Measurements from ENCODE around the gene ADD3.
A peak's percentile ranks its signal among the peaks of the same experiment; 100 is the strongest.
"Not testable (repeated sequence)": the region's sequence is repeated elsewhere in the genome, so short reads cannot be mapped to it uniquely, and the experiment has no call there.

Gene ADD3

DNA sequence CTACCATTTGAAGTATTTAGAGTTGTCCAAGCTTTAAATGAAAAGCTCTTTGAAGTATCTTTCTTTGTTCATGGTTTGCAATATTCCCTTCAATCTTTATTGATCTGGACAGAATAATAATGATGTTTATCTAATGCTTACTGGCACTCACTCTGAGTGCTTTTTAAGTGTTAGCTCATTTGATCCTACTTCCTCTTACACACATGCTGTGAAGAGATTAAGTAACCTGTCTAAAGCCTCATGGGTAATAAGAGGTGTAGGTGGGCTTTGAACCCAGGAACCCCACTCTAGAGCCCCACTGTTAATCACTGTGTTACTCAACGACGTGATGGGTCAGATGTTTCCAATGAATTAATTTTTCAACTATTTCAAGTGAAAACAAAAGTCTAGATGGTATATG is 31.1 kb upstream of the ADD3 start:
- DNase-seq: no peak

DNA sequence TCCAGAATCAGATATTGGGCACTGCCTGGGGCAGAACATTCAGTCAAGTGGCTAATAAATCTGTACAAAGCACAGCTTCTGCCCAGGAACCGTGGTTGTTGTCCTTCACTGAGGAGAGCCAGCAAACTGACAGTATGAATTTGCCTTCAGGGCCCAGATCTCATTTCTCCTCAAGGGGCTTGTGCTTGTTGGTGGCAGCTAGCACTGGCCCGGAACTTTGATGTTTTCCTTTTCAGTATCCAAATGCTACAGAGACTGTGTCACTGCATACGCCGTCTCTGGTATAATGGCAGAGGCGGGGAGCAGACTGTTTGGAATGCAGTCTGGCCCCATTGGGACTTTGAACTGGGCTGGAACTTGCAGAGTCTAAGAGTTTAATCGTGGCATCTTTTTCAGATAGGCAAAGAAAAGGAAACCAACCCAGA is 30.4 kb upstream of the ADD3 start:
- no peak for DNase-seq

DNA sequence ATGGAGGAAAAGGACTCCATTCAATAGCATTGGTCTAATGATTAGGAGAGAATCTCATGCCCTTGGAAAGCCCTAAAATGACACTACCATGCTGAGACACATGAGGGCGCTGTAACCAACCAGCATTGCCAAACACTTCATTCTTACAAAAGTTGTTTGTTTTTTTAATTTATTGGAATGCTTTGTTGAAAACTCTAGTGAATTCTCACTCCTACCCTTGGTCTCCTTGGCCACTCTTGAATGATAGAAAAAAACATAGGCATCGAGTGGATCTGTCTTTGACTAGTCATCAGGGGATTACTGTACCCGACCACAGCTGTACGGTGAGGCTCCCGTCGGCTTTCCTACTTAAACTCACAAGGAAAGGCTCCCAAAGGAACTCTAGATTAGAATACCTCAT is 29.3 kb upstream of the ADD3 start:
- DNase-seq: no peak

GRCh38 chr10:109979215-109979614 is 28.6 kb upstream of the ADD3 start:
- no peak for DNase-seq

- no peak for DNase-seq
These were observed 26.1 kb upstream of the ADD3 start for GRCh38 chr10:109981650-109982049.

DNA sequence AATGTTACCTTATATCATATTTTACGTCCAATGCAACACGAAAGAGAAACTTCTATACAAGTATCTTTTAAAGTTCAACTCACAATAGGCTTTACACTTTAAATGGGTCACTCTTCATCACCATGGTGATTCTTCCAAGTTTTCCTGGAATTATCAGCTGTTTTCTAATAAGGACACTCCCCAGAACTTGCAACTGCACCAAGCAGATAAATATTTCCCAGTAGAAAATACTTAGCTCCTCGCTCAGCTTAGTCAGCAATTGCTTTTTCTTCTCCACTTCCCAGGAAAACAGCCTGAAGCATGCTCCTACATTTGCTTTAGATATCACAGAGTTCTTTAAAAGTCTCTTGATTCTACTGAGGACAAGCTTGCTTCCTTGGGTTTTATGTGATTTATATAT is 25.7 kb upstream of the ADD3 start:
- no peak for DNase-seq

DNA sequence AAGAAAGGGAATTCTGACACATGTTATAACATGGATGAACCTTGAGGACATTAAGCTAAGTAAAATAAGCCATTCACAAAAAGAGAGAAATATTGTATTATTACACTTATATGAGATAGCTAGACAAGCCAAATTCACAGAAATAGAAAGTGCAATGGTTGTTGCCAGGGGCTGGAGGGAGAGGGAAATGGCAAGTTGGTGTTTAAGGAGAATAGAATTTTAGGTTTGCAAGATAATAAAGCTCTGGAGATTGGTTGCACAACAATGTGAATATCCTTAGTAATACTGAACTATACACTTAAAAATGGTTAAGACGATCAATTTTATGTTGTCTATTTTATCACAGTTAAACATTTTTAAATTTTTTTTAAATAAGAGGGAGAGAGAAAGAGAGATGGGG is 25.0 kb upstream of the ADD3 start:
- no peak for DNase-seq

DNA sequence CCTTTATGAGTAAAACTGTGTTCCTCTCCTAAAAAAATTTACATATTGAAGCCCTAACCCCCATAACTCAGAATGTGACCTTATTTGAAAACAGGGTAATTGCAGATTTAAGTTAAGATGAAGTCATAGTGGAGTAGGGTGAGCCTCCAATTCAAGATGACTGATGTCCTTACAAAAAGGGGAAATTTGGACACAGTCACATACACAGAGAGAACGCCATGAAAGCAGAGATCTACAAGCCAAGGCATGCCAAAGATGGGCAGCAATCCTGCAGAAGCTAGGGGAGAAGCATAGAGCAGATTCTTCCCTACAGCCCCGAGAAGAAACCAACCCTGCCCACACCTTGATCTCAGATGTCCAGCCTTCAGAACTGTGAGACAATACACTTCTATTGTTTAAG is 23.8 kb upstream of the ADD3 start:
- DNase-seq: no peak

GRCh38 chr10:109985768-109986167 is 22.0 kb upstream of the ADD3 start:
- DNase-seq: not testable (repeated sequence)

DNA sequence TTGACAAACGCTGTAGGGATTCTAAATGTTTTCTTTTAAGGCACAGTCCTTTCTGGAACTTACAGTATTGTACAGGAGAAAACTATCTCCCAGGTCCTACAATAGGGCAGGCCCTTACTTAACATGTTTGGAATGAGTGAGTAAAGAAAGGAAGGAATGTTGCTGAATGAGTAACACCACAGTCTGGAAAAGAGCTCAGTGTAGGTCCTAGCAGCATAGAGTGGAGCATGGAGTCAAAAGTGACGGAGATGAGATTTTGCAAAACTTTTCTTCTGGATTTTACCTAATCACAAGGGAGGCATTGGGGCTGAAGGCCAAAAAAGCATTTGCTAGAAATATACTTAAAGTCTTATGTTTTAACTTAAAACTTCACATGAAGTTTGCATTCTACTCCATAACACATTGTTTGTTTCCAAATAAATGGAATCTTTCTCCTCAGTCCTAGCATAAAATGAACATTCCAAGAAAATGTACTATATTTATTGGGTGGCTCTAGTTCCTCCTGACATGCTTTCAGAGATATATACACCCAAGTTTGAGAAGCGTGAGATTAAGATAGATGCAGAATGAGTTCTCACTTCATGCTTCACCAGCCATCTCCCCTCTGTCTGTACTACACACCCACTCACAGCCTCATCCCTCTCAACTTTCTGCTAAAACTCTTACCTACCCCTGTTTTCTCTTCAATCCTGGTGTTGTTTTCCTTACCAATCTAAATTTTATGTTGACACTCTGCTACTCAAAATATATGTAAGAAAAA is 20.2 kb upstream of the ADD3 start:
- DNase-seq: no peak

- DNase-seq: no peak
These were observed 19.6 kb upstream of the ADD3 start for GRCh38 chr10:109988212-109988596.

- DNase-seq: no peak
These were observed 16.4 kb upstream of the ADD3 start for GRCh38 chr10:109991266-109991855.

GRCh38 chr10:109992485-109992884 is 15.3 kb upstream of the ADD3 start:
- no peak for DNase-seq

DNA sequence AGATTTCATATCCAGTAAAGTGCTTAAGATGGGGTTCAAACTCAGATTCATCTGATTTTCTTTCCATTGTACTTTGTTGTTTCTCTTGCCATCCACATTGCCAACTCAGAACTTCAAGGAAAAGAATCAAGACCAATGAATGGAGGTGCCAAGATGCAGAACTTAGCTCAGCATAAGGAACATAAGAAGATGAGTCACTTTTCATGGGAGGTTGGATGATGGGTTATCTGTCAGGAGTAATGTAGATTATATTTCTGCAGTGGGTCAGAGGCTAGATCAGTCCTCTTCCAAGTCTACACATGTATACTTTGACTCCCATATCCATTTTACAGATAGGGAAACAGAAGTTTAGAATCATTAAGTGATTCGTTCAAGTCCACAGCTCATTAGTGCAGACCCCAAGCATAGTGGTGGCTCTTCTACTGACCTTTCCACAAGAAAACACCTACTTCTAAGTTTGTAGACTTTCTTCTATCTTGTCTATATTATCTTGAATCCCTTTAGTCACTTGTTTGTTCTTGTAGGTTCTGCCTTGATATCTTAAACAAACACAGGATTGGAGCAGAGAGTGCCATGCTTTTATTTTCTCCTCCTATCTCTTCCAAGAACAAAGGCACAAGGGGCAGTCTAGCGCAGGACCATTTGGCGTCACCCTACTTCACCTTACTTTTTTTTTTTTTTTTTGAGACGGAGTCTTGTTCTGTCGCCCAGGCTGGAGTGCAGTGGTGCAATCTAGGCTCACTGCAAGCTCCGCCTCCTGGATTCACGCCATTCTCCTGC is 14.0 kb upstream of the ADD3 start:
- no peak for DNase-seq

- no peak for DNase-seq
These were observed 12.8 kb upstream of the ADD3 start for GRCh38 chr10:109994711-109995577.

GRCh38 chr10:109995595-109995994 is 12.2 kb upstream of the ADD3 start:
- DNase-seq: no peak

DNA sequence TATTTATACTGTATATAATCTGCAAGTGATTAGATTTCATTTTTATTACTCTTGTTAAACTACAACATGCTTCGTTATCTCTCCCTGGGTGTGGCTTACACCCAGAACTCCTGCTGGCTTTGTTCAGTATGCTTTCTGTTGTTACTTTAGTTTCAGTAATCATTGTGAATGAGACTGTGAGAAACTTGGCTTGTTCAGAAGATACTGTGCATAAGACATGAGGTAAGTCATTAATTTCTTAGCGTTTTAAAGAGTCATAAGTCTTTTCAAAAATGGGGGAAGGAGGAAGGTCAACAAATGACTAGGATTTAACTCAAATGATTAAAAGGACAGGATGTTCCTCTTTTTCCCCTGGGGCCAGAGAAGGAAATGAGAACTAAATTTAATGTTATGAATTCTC is 11.6 kb upstream of the ADD3 start:
- DNase-seq: no peak

DNA sequence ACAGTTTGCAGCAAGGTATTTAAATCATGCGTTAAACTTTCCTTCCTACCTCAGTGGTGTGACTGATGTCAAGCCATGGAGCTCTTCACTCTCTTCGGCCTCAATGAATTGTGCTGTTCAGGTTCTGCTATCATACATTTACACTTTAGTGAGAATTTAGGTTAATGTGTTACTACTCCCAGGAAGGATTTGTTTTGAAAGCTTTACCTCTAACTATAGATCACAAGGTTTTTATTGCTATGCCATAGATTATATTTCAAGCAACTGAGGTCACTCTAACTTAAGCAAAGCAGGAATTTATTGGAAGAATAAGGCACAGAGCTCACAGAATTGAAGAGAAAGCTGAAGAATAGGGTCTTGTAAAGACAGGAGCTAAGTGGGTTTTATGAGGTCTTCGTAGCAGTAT is 11.0 kb upstream of the ADD3 start:
- no peak for DNase-seq

- no peak for DNase-seq
These were observed 10.6 kb upstream of the ADD3 start for GRCh38 chr10:109997233-109997632.

GRCh38 chr10:109998513-109998912 is 9.3 kb upstream of the ADD3 start:
- DNase-seq: no peak

GRCh38 chr10:110002801-110003523 is 4.8 kb upstream of the ADD3 start:
- DNase-seq: peak; percentile 9

DNA sequence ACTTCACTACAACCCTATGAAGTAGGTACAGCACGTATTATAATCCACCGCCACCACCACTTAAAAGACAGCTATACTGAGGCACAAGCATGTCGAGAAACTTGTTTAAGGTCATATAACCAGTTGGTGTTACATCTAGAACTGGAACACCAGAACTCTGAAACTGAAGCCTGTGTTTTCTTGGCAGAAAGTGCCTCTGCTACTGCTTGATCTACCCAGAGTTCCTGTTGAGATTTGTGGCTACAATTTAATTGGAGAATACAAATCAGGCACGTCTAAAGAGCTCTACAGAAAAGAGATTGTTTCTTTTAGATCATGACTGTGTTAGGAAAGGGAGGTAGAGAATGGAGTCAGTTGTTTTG is 4.3 kb upstream of the ADD3 start:
- DNase-seq: no peak

DNA sequence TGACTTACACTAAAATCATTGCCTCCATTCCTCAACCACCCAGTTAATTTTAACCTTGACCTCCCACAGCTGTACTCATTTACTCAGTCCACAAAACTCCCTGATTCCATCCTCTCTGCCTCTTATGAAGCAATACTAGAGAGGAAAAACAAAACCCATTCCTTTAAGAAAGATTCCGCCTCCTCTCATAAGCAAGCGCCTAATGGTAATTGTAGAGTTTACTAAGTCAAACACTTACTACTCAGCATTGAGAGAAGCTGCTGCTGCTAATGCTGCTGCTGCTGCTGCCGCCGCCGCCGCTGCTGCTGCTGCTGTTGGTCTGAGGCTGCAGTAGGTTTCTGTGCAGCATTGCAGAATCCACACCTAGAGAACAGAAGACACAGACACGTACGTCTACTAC is 2.1 kb upstream of the ADD3 start:
- DNase-seq: no peak

All from NCI-H1048 (cell line).